Tibial nerve (tissue), 4 donors: Measurements from ENCODE around the gene CD47. TPM values are rescaled to one million over a fixed set of nuclear protein-coding genes. Genes with fewer than 3 reads are reported as not detected.

Experiments
- DNase-seq, 2 donors: peaks; one replicate each; pipeline ENCODE4 v3.0.0-alpha.2; 2019; ENCODE audit warnings: low spot score in 2 of 2
- H3K27ac ChIP-seq, 4 donors: fragments of 200-600 bp; sonication (generic) in 3 of 4; one replicate each; pipeline ENCODE4 v1.5.1; 2017 to 2019; ENCODE audit warnings: mild to moderate bottlenecking in 1 of 4
- H3K27me3 ChIP-seq, 2 donors: fragments of 200-600 bp; sonication (generic) in 1 of 2; one replicate each; pipeline versions ENCODE4 v1.5.1 to v1.6.0; 2017 to 2019
- H3K36me3 ChIP-seq, 3 donors: fragments of 200-600 bp; sonication (generic); one replicate each; pipeline ENCODE4 v1.5.1; 2018 to 2019
- H3K4me1 ChIP-seq, 4 donors: fragments of 200-600 bp; sonication (generic) in 3 of 4; one replicate each; pipeline ENCODE4 v1.5.1; 2017 to 2019
- H3K4me3 ChIP-seq, 4 donors: fragments of 200-600 bp; sonication (generic) in 3 of 4; one replicate each; pipeline ENCODE4 v1.5.1; 2017 to 2019; ENCODE audit warnings: mild to moderate bottlenecking in 1 of 4, moderate library complexity in 1 of 4
- H3K9me3 ChIP-seq, 4 donors: fragments of 200-600 bp; sonication (generic) in 3 of 4; one replicate each; pipeline ENCODE4 v1.5.1; 2017 to 2019
- CTCF ChIP-seq, 5 experiments: fragments of 200-600 bp in 3 of 5; fragments of 450-650 bp in 2 of 5; sonication (generic) in 3 of 5; IDR thresholded peaks; one replicate each; pipeline ENCODE4 v1.5.1; 2016 to 2019; ENCODE audit warnings: antibody characterized with exemption in 5 of 5, mild to moderate bottlenecking in 3 of 5, moderate library complexity in 2 of 5
- EP300 ChIP-seq, 2 donors: sonication (generic); formaldehyde crosslinking; IDR thresholded peaks; one replicate each; pipeline ENCODE4 v1.6.1; 2017; ENCODE audit warnings: antibody characterized with exemption in 2 of 2, mild to moderate bottlenecking in 1 of 2
- POLR2A ChIP-seq, 2 donors: fragments of 450-650 bp; IDR thresholded peaks; one replicate each; pipeline ENCODE4 v1.6.1; 2017; ENCODE audit warnings: antibody characterized with exemption in 2 of 2, mild to moderate bottlenecking in 2 of 2, moderate library complexity in 2 of 2
- WGBS, 2 donors: methylation state at CpG; one replicate each; pipeline ENCODE4 v1.1.5; 2018; 5-methylcytosine and 5-hydroxymethylcytosine counted together
- total RNA-seq, 4 donors: library from RNA; depleted of rRNA; stranded (reverse); fragments of >200 nt; gene quantifications; one replicate each; pipeline ENCODE4 v1.1.0, GENCODE V29; 2016

CD47 gene
- total RNA-seq = 10 to 100 TPM; 57.9 to 63.9 (median 60.5) TPM

GRCh38 chr3:108090701-108091497 is at the start of gene CD47:
TSS of gene CD47 (minus strand) at chr3:108091031. CDS start at chr3:108090908, 123 bp downstream.
- Histone ChIP-seq H3K4me3 (peak within 1 kb of the TSS; percentile 79 to 95 (median 90)), H3K27ac (peak within 1 kb of the TSS; percentile 87 to 94 (median 93)), H3K27me3 (no peaks in the 10 kb centered on the region), H3K9me3 (no peaks in the 10 kb centered on the region), H3K36me3 (no peaks in the 10 kb centered on the region), H3K4me1 (peaks cover 0 to 36% (median 8%) of the 10 kb centered on the region in 4 donors)
- DNase-seq = peak; percentile 87
- TF ChIP-seq CTCF (IDR thresholded peaks at IDR 0.05) (peak in 1 of 5 experiments; percentile 28), EP300 (IDR thresholded peaks at IDR 0.05) (peak in 1 of 2 donors; percentile 78), POLR2A (IDR thresholded peaks at IDR 0.05) (peak; percentile 84 to 89)
- WGBS, 2 donors = 1% methylated on average over 57 to 72 of the region's 106 CpGs

- WGBS, 2 donors = 87 to 91% methylated on average over 5 of the region's 5 CpGs
- no peaks in the 10 kb centered on the region for H3K4me1 ChIP-seq
- no peaks in the 10 kb centered on the region for H3K36me3 ChIP-seq
- no peaks in the 10 kb centered on the region for H3K9me3 ChIP-seq
- no peak for TF ChIP-seq EP300 (IDR thresholded peaks at IDR 0.05)
- TF ChIP-seq POLR2A (IDR thresholded peaks at IDR 0.05) = no peak
- TF ChIP-seq CTCF (IDR thresholded peaks at IDR 0.05) = no peak
- DNase-seq = no peak
- no peaks in the 10 kb centered on the region for H3K27me3 ChIP-seq
- H3K27ac ChIP-seq = no peak overlapping the region
- no peak overlapping the region for H3K4me3 ChIP-seq
Measured at GRCh38 chr3:108137460-108137814, 46.6 kb upstream of the CD47 start.

GRCh38 chr3:108136561-108137459 is 46.0 kb upstream of the CD47 start:
- DNase-seq = no peak

GRCh38 chr3:108134555-108134880 is 43.7 kb upstream of the CD47 start:
- Histone ChIP-seq H3K27ac (no peak overlapping the region), H3K4me1 (no peaks in the 10 kb centered on the region), H3K36me3 (no peaks in the 10 kb centered on the region), H3K9me3 (no peaks in the 10 kb centered on the region), H3K4me3 (no peak overlapping the region), H3K27me3 (no peaks in the 10 kb centered on the region)
- no peak for DNase-seq
- TF ChIP-seq CTCF (IDR thresholded peaks at IDR 0.05) (no peak), EP300 (IDR thresholded peaks at IDR 0.05) (no peak), POLR2A (IDR thresholded peaks at IDR 0.05) (no peak)
- WGBS, 2 donors = 70 to 76% methylated on average over 1 of the region's 1 CpG

More at GRCh38 chr3:108136561-108137459, 46.0 kb upstream of the CD47 start:
- Histone ChIP-seq H3K9me3 (no peaks in the 10 kb centered on the region), H3K27ac (no peak overlapping the region), H3K36me3 (no peaks in the 10 kb centered on the region), H3K4me3 (no peak overlapping the region), H3K27me3 (no peaks in the 10 kb centered on the region), H3K4me1 (no peaks in the 10 kb centered on the region)
- TF ChIP-seq POLR2A (IDR thresholded peaks at IDR 0.05) (no peak), CTCF (IDR thresholded peaks at IDR 0.05) (no peak), EP300 (IDR thresholded peaks at IDR 0.05) (no peak)
- 80 to 83% methylated on average over 13 of the region's 13 CpGs for WGBS, 2 donors
